SK-N-SH (cell line): ENCODE data around the gene MID1. TPM values are rescaled to one million over a fixed set of nuclear protein-coding genes. Genes with fewer than 3 reads are reported as not detected.
"Not testable (repeated sequence)": the region's sequence is repeated elsewhere in the genome, so short reads cannot be mapped to it uniquely, and the experiment has no call there.

Experiments used
- CTCF ChIA-PET: fragments of 300-600, 350-600 bp; formaldehyde crosslinking; extraction: SDS; loops from one replicate; lab custom pipeline; 2021; lab: Yijun Ruan, JAX
- POLR2A ChIA-PET: fragments of 350-600 bp; sonication (Branson Sonifier 250); formaldehyde crosslinking; extraction: SDS; loops from one replicate; lab custom pipeline; 2020; ENCODE audit warnings: antibody characterized with exemption, inconsistent platforms; lab: Yijun Ruan, JAX
- DNase-seq: peaks from one replicate; pipeline ENCODE4 v3.0.0; 2012
- H2AFZ ChIP-seq: fragments of 200-600 bp; sonication (generic); 2 replicates; pipeline ENCODE4 v1.8.1; 2016; ENCODE audit warnings: antibody characterized with exemption, mild to moderate bottlenecking, low read depth
- H3F3A ChIP-seq: fragments of 200-600 bp; sonication (generic); replicated peaks from 2 replicates; pipeline ENCODE3; 2016; ENCODE audit warnings: antibody characterized with exemption, mild to moderate bottlenecking; ENCODE audit not compliant: insufficient read depth
- H3K27ac ChIP-seq, 2 experiments: fragments of 200-500 bp in 1 of 2; fragments of 200-600 bp in 1 of 2; sonication (Bioruptor generic) in 1 of 2; sonication (generic), shearing (Covaris generic) in 1 of 2; 2 replicates each; pipeline versions ENCODE4 v1.5.1 to v1.6.1; 2014 to 2016; ENCODE audit warnings: low read depth in 2 of 2, inconsistent platforms in 1 of 2, low read length in 1 of 2, mild to moderate bottlenecking in 1 of 2, mixed read lengths in 1 of 2
- H3K27me3 ChIP-seq: fragments of 200-600 bp; sonication (generic), shearing (Covaris generic); 2 replicates; pipeline ENCODE4 v1.6.1; 2016; ENCODE audit warnings: mixed run types; ENCODE audit not compliant: insufficient read depth
- H3K36me3 ChIP-seq, 2 experiments: fragments of 200-500 bp in 1 of 2; fragments of 200-600 bp in 1 of 2; sonication (Bioruptor generic) in 1 of 2; sonication (generic) in 1 of 2; replicated peaks in 1 of 2; 2 replicates each; pipeline versions ENCODE3 to v1.5.1; 2014 to 2016; ENCODE audit warnings: low read length in 1 of 2, mild to moderate bottlenecking in 1 of 2; ENCODE audit not compliant: insufficient read depth in 2 of 2, control insufficient read depth in 1 of 2
- H3K4me1 ChIP-seq, 2 experiments: fragments of 200-500 bp in 1 of 2; fragments of 200-600 bp in 1 of 2; sonication (Bioruptor generic) in 1 of 2; sonication (generic), shearing (Covaris generic) in 1 of 2; 2 replicates each; pipeline versions ENCODE4 v1.5.1 to v1.6.1; 2014 to 2016; ENCODE audit warnings: low read depth in 1 of 2, low read length in 1 of 2, mixed run types in 1 of 2; ENCODE audit not compliant: insufficient read depth in 2 of 2, control insufficient read depth in 1 of 2
- H3K4me2 ChIP-seq: fragments of 200-600 bp; sonication (generic), shearing (Covaris generic); 2 replicates; pipeline ENCODE4 v1.6.1; 2017; ENCODE audit warnings: mixed run types
- H3K4me3 ChIP-seq, 2 experiments: fragments of 200-500 bp in 1 of 2; fragments of 200-600 bp in 1 of 2; sonication (Bioruptor generic) in 1 of 2; sonication (generic), shearing (Covaris generic) in 1 of 2; 2 replicates each; pipeline versions ENCODE4 v1.5.1 to v1.8.1; 2014 to 2016; ENCODE audit warnings: low read depth in 2 of 2, inconsistent platforms in 1 of 2, low read length in 1 of 2, mild to moderate bottlenecking in 1 of 2, mixed read lengths in 1 of 2, moderate library complexity in 1 of 2
- H3K79me2 ChIP-seq: fragments of 200-600 bp; sonication (generic); 2 replicates; pipeline ENCODE4 v1.8.1; 2017; ENCODE audit warnings: mild to moderate bottlenecking; ENCODE audit not compliant: insufficient read depth
- H3K9ac ChIP-seq: fragments of 200-600 bp; sonication (generic); 2 replicates; pipeline ENCODE4 v1.6.1; 2017; ENCODE audit warnings: mixed run types
- H3K9me2 ChIP-seq: fragments of 200-600 bp; sonication (generic); 2 replicates; pipeline ENCODE4 v1.6.1; 2017; ENCODE audit warnings: mixed run types
- H3K9me3 ChIP-seq: fragments of 200-600 bp; sonication (generic); 2 replicates; pipeline ENCODE4 v1.6.1; 2017; ENCODE audit warnings: mixed run types, mild to moderate bottlenecking, moderate library complexity
- H4K20me1 ChIP-seq: fragments of 200-600 bp; sonication (generic); 2 replicates; pipeline ENCODE4 v1.6.1; 2017; ENCODE audit warnings: mild to moderate bottlenecking, mixed run types; ENCODE audit not compliant: insufficient read depth
- FOSL2 ChIP-seq: IDR thresholded peaks from 2 replicates; pipeline ENCODE4 v1.4.0; 2012; ENCODE audit warnings: low read depth, mild to moderate bottlenecking, moderate library complexity, borderline replicate concordance
- FOXJ3 ChIP-seq: sonication (generic); formaldehyde crosslinking; IDR thresholded peaks from 2 replicates; pipeline ENCODE4 v1.5.1; 2020; ENCODE audit warnings: mild to moderate bottlenecking, missing genetic modification reagents
- GATA2 ChIP-seq: sonication (generic); formaldehyde crosslinking; IDR thresholded peaks from 2 replicates; pipeline ENCODE4 v1.5.0; 2020; ENCODE audit warnings: mild to moderate bottlenecking, missing genetic modification reagents
- MEF2A ChIP-seq: IDR thresholded peaks from 2 replicates; pipeline ENCODE4 v1.4.0; 2012; ENCODE audit warnings: low read depth, borderline replicate concordance
- MXI1 ChIP-seq: IDR thresholded peaks from 2 replicates; pipeline ENCODE4 v1.6.1; 2012; ENCODE audit warnings: mild to moderate bottlenecking, low read depth, low read length, improper control_type of control experiment
- NFIC ChIP-seq: IDR thresholded peaks from 2 replicates; pipeline ENCODE4 v1.4.0; 2012; ENCODE audit warnings: borderline replicate concordance
- RAD21 ChIP-seq: IDR thresholded peaks from 2 replicates; pipeline ENCODE4 v1.6.1; 2012; ENCODE audit warnings: mild to moderate bottlenecking, low read length
- RFX5 ChIP-seq: IDR thresholded peaks from 2 replicates; pipeline ENCODE4 v1.6.1; 2012; ENCODE audit warnings: mild to moderate bottlenecking, improper control_type of control experiment, low read length
- SMC3 ChIP-seq: IDR thresholded peaks from 2 replicates; pipeline ENCODE4 v1.6.1; 2012; ENCODE audit warnings: low read depth, low read length, improper control_type of control experiment
- WGBS: methylation state at CpG from one replicate; pipeline ENCODE4 v1.1.6; 2017; ENCODE audit warnings: low lambda C conversion rate; 5-methylcytosine and 5-hydroxymethylcytosine counted together
- polyA plus RNA-seq, 3 experiments: library from polyadenylated mRNA; depleted of rRNA; stranded (reverse); fragments of >200 nt; gene quantifications; 2 replicates each; pipeline ENCODE4 v1.2.3, GENCODE V29; 2012
- TF ChIP-seq, protein P1 (sequence below): fragments of 150-350 bp; IDR thresholded peaks from 2 replicates; pipeline ENCODE4 v1.6.1; 2017; ENCODE audit warnings: antibody characterized with exemption, low read length, low read depth, borderline replicate concordance
- TF ChIP-seq, protein P2 (sequence below): IDR thresholded peaks from 2 replicates; pipeline ENCODE4; 2012

The MID1 gene
- polyA plus RNA-seq, 1 of the 3 experiments (the other 2 are of a cell fraction), result 10.4 TPM

DNA sequence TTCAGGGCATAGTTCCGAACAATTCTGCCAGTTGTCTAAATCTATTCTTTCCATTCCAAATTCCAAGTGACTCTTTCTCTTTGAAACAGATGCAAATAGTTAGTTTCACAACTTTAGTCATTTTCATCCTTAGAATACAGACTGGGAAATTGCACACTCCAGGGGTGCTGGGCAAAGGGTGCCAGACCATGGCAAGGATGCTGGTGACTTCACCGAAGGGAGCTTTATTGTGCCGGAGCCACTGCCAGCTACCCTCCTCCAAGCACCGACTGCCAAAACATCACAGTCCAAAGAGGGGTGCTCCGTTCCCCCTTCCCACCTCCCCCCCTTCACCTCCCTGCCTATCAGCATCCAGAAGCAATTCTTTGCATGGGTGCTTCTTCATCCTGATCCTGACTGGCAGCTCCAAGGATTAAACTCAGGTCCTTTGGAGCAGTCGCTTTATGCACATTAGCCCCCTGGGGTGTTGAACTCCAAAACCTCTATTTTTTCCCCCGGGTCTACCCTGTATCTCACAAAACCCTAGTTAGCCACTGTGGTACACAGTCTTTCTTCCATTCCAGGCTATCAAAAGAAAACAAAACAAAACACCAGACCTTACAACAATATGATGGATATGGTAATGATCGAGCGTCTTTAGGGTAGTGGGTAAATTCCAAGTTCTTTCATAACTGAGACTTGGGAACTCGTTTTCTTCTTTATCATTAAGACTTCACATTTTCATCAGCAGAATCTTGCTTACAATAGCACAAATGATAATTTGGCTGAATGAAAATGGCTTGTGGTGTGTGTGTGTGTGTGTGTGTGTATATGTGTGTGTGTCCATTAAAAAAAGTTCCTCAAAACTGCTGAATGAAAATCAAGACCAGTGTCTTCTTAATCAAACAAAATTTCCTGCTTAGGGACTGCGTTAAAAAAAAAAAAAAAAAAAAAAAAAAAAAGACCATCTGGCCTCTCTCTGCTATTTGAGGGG is 28.7 kb downstream of the MID1 start:
- Histone ChIP-seq H3K4me2 (no peak overlapping the region), H3K36me3 (no peaks in the 10 kb centered on the region), H3K4me3 (no peak overlapping the region), H3K79me2 (peaks cover 3% of the 10 kb centered on the region; the same call in 1 of the 2 replicates), H3K9me2 (no peaks in the 10 kb centered on the region), H3K27ac (no peak overlapping the region), H3K9me3 (no peaks in the 10 kb centered on the region), H3K27me3 (no peaks in the 10 kb centered on the region), H3K4me1 (no peaks in the 10 kb centered on the region; a peak in 1 of 4 replicates), H4K20me1 (no peaks in the 10 kb centered on the region), H2AFZ (no peak overlapping the region), H3F3A (no peaks in the 10 kb centered on the region), H3K9ac (no peak overlapping the region)
- no peak for TF ChIP-seq GATA2 (CRISPR knock-in tag)
- no peak for TF ChIP-seq NFIC
- no peak for TF ChIP-seq SMC3
- no peak for TF ChIP-seq FOXJ3 (CRISPR knock-in tag)
- TF ChIP-seq MXI1, result no peak
- no peak for TF ChIP-seq RAD21
- TF ChIP-seq, protein P1, sequence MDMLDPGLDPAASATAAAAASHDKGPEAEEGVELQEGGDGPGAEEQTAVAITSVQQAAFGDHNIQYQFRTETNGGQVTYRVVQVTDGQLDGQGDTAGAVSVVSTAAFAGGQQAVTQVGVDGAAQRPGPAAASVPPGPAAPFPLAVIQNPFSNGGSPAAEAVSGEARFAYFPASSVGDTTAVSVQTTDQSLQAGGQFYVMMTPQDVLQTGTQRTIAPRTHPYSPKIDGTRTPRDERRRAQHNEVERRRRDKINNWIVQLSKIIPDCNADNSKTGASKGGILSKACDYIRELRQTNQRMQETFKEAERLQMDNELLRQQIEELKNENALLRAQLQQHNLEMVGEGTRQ, result no peak
- no peak for TF ChIP-seq MEF2A
- TF ChIP-seq, protein P2, sequence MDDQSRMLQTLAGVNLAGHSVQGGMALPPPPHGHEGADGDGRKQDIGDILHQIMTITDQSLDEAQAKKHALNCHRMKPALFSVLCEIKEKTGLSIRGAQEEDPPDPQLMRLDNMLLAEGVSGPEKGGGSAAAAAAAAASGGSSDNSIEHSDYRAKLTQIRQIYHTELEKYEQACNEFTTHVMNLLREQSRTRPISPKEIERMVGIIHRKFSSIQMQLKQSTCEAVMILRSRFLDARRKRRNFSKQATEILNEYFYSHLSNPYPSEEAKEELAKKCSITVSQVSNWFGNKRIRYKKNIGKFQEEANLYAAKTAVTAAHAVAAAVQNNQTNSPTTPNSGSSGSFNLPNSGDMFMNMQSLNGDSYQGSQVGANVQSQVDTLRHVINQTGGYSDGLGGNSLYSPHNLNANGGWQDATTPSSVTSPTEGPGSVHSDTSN, result no peak
- no peak for TF ChIP-seq RFX5
- no peak for TF ChIP-seq FOSL2
- POLR2A ChIA-PET, result no interaction called here
- 39% methylated on average over 11 of the region's 11 CpGs for WGBS
- no peak for DNase-seq
- CTCF ChIA-PET, result interaction anchor here (1.0 kb wide), 1 partner anchor 402 kb away, joined by 3 read pairs; no protein-coding TSS in a partner anchor

DNA sequence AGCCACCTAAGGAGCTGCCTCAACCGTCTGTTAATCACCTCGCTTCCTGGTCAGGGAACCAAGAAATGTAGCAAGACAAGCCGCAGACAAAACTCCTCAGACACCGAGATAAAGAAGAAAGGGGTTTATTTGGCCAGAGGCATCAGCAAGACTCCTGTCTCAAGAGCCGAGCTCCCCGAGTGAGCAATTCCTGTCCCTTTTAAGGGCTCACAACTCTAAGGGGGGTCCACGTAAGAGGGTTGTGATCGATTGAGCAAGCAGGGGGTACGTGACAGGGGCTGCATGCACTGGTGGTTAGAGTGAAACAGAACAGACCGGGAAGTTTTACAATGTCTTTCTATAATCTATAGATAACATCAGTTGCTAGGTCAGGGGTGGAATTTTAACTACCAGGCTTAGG is 30.6 kb downstream of the MID1 start:
- H3K4me3 ChIP-seq, CTCF ChIA-PET, H3K9ac ChIP-seq, H3K79me2 ChIP-seq, H3F3A ChIP-seq, H3K4me2 ChIP-seq, H3K27ac ChIP-seq, H3K4me1 ChIP-seq, H3K9me3 ChIP-seq, H3K27me3 ChIP-seq, H4K20me1 ChIP-seq, H3K9me2 ChIP-seq, DNase-seq, POLR2A ChIA-PET, H2AFZ ChIP-seq, H3K36me3 ChIP-seq: not testable (repeated sequence)
- 56% methylated on average over 8 of the region's 10 CpGs for WGBS
